IMR-90 (cell line): ENCODE measurements around the gene CALHM6. TPM values are rescaled to one million over a fixed set of nuclear protein-coding genes. Genes with fewer than 3 reads are reported as not detected.
"Not testable (repeated sequence)": the region's sequence is repeated elsewhere in the genome, so short reads cannot be mapped to it uniquely, and the experiment has no call there.

Source experiments
- ATAC-seq: fragments of 200-7000 bp; cut with Tn5 transposase; 2 replicates; pipeline ENCODE4 v1.9.1; 2020; ENCODE audit warnings: low read depth, mild to moderate bottlenecking, moderate library complexity
- BruUV-seq: library from RNA; stranded (reverse); fragments of 400-500 nt; replicated peaks from 2 replicates; lab custom pipeline; 2021; lab: Mats Ljungman, UMichigan
- CTCF ChIA-PET: fragments of 300-600 bp; formaldehyde crosslinking; extraction: SDS; loops from one replicate; lab custom pipeline; 2021; ENCODE audit warnings: antibody characterized with exemption; lab: Yijun Ruan, JAX
- POLR2A ChIA-PET: fragments of 300-600 bp; sonication (Branson Sonifier 250); formaldehyde crosslinking; loops from one replicate; lab custom pipeline; 2022; ENCODE audit warnings: antibody characterized with exemption; ENCODE audit not compliant: unreplicated experiment; lab: Charles Lee
- DNase-seq: peaks from one replicate; pipeline ENCODE4 v3.0.0; 2013
- H2AFZ ChIP-seq: replicated peaks from 2 replicates; pipeline ENCODE3; 2013; ENCODE audit warnings: low read length, mild to moderate bottlenecking; ENCODE audit not compliant: poor library complexity
- H2AK5ac ChIP-seq: 2 replicates; pipeline ENCODE4 v1.6.1; 2013; ENCODE audit warnings: low read depth, low read length, inconsistent platforms
- H2AK9ac ChIP-seq: replicated peaks from 2 replicates; pipeline ENCODE3; 2013; ENCODE audit warnings: mild to moderate bottlenecking, low read depth, low read length, moderate library complexity; ENCODE audit not compliant: poor library complexity
- H2BK120ac ChIP-seq: 2 replicates; pipeline ENCODE4 v1.6.1; 2013; ENCODE audit warnings: low read depth, low read length, inconsistent platforms
- H2BK15ac ChIP-seq: 3 replicates; pipeline ENCODE4 v1.6.1; 2013; ENCODE audit warnings: low read depth, low read length, inconsistent platforms
- H2BK20ac ChIP-seq: 2 replicates; pipeline ENCODE4 v1.6.1; 2013; ENCODE audit warnings: low read depth, mild to moderate bottlenecking, inconsistent platforms, low read length, moderate library complexity
- H2BK5ac ChIP-seq: 2 replicates; pipeline ENCODE4 v1.6.1; 2013; ENCODE audit warnings: mild to moderate bottlenecking, low read depth, low read length, inconsistent platforms; ENCODE audit not compliant: poor library complexity, severe bottlenecking
- H3K14ac ChIP-seq: replicated peaks from 2 replicates; pipeline ENCODE4 v1.6.1; 2013; ENCODE audit warnings: low read depth, low read length, inconsistent platforms
- H3K18ac ChIP-seq: 2 replicates; pipeline ENCODE4 v1.6.1; 2013; ENCODE audit warnings: low read depth, low read length, control low read depth
- H3K23ac ChIP-seq: 2 replicates; pipeline ENCODE4 v1.6.1; 2013; ENCODE audit warnings: low read depth, low read length, inconsistent platforms
- H3K27ac ChIP-seq: 2 replicates; pipeline ENCODE4 v1.5.1; 2013; ENCODE audit warnings: mild to moderate bottlenecking, control low read depth, low read length; ENCODE audit not compliant: insufficient read depth
- H3K27me3 ChIP-seq: 2 replicates; pipeline ENCODE4 v1.6.1; 2013; ENCODE audit warnings: low read length; ENCODE audit not compliant: control insufficient read depth, insufficient read depth
- H3K36me3 ChIP-seq: 2 replicates; pipeline ENCODE4 v1.6.1; 2013; ENCODE audit warnings: low read length, mixed read lengths; ENCODE audit not compliant: control insufficient read depth, insufficient read depth
- H3K4ac ChIP-seq: 2 replicates; pipeline ENCODE4 v1.6.1; 2013; ENCODE audit warnings: low read depth, low read length, inconsistent platforms
- H3K4me1 ChIP-seq: 2 replicates; pipeline ENCODE4 v1.6.1; 2013; ENCODE audit warnings: low read length, mixed read lengths; ENCODE audit not compliant: control insufficient read depth, insufficient read depth
- H3K4me2 ChIP-seq: 2 replicates; pipeline ENCODE4 v1.6.1; 2013; ENCODE audit warnings: low read depth, mild to moderate bottlenecking, control low read depth, low read length, moderate library complexity
- H3K4me3 ChIP-seq: 2 replicates; pipeline ENCODE4 v1.5.1; 2013; ENCODE audit warnings: low read depth, mild to moderate bottlenecking, control low read depth, low read length, moderate library complexity; ENCODE audit not compliant: insufficient read depth
- H3K56ac ChIP-seq: 2 replicates; pipeline ENCODE4 v1.6.1; 2013; ENCODE audit warnings: low read length, inconsistent platforms; ENCODE audit not compliant: insufficient read depth; ENCODE audit errors: extremely low read depth
- H3K79me1 ChIP-seq, 2 experiments: 2 replicates each; pipeline ENCODE4 v1.6.1; 2013; ENCODE audit warnings: low read length in 2 of 2, inconsistent platforms in 1 of 2, low read depth in 1 of 2
- H3K9ac ChIP-seq: 2 replicates; pipeline ENCODE4 v1.6.1; 2013; ENCODE audit warnings: low read depth, low read length, control low read depth
- H3K9me1 ChIP-seq: 2 replicates; pipeline ENCODE4 v1.6.1; 2013; ENCODE audit warnings: low read length, inconsistent platforms; ENCODE audit not compliant: insufficient read depth
- H3K9me3 ChIP-seq: 2 replicates; pipeline ENCODE4 v1.6.1; 2013; ENCODE audit warnings: low read length; ENCODE audit not compliant: control insufficient read depth, insufficient read depth
- H4K20me1 ChIP-seq: 2 replicates; pipeline ENCODE4 v1.6.1; 2013; ENCODE audit warnings: low read length, inconsistent platforms; ENCODE audit not compliant: insufficient read depth
- H4K5ac ChIP-seq: 2 replicates; pipeline ENCODE4 v1.6.1; 2013; ENCODE audit warnings: mild to moderate bottlenecking, low read depth, low read length, control low read depth
- H4K8ac ChIP-seq, 2 experiments: 2 replicates each; pipeline ENCODE4 v1.6.1; 2013; ENCODE audit warnings: low read depth in 2 of 2, low read length in 2 of 2, control low read depth in 1 of 2, inconsistent platforms in 1 of 2
- H4K91ac ChIP-seq: 2 replicates; pipeline ENCODE4 v1.6.1; 2013; ENCODE audit warnings: low read depth, low read length, inconsistent platforms; ENCODE audit not compliant: insufficient read depth
- RCOR1 ChIP-seq: IDR thresholded peaks from 2 replicates; pipeline ENCODE4 v1.6.1; 2012; ENCODE audit warnings: mild to moderate bottlenecking, low read length, improper control_type of control experiment; ENCODE audit not compliant: insufficient replicate concordance
- RFX5 ChIP-seq: IDR thresholded peaks from 2 replicates; pipeline ENCODE4 v1.8.0; 2012; ENCODE audit warnings: low read depth, mild to moderate bottlenecking, low read length, moderate library complexity
- WGBS, 2 experiments: methylation state at CpG; one replicate each; pipeline versions ENCODE4 v1.1.5 to v1.1.7; 2013; ENCODE audit warnings: missing lambda C conversion rate in 2 of 2; ENCODE audit not compliant: insufficient read length in 1 of 2; ENCODE audit errors: extremely low coverage in 2 of 2; 5-methylcytosine and 5-hydroxymethylcytosine counted together
- dilution Hi-C: fragments of 300-500 bp; cut with HindIII; formaldehyde crosslinking; loops from one replicate; pipeline ENCODE4 v1.14.3; 2018; ENCODE audit warnings: low sequenced_read_pairs; ENCODE audit not compliant: unreplicated experiment
- in situ Hi-C: fragments of 300-500 bp; cut with MboI; formaldehyde crosslinking; loops from 3 replicates; pipeline ENCODE4 v1.14.3; 2019; ENCODE audit warnings: low sequenced_read_pairs, inconsistent platforms, mixed read lengths
- intact Hi-C: fragments of 100-400 bp; cut with micrococcal nuclease; formaldehyde crosslinking; loops from 2 replicates; pipeline ENCODE4 v1.10.0; 2022
- polyA plus RNA-seq, 3 experiments: library from polyadenylated mRNA; depleted of rRNA; stranded (reverse); fragments of >200 nt; gene quantifications; 2 replicates each; pipeline ENCODE4 v1.2.3, GENCODE V29; 2012; ENCODE audit warnings: low replicate concordance in 1 of 3
- total RNA-seq: library from RNA; depleted of rRNA; stranded (reverse); fragments of >200 nt; gene quantifications from 2 replicates; pipeline ENCODE4 v1.2.3, GENCODE V29; 2012
- TF ChIP-seq, protein P1 (sequence below): fragments of 150-350 bp; IDR thresholded peaks from 2 replicates; pipeline ENCODE4 v1.6.1; 2016; ENCODE audit warnings: low read depth, mild to moderate bottlenecking, low read length, moderate library complexity, borderline replicate concordance

The CALHM6 gene
- total and polyA plus RNA-seq, 2 of the 4 experiments (the other 2 are of a cell fraction), result 0.72 to 1.5 TPM

DNA sequence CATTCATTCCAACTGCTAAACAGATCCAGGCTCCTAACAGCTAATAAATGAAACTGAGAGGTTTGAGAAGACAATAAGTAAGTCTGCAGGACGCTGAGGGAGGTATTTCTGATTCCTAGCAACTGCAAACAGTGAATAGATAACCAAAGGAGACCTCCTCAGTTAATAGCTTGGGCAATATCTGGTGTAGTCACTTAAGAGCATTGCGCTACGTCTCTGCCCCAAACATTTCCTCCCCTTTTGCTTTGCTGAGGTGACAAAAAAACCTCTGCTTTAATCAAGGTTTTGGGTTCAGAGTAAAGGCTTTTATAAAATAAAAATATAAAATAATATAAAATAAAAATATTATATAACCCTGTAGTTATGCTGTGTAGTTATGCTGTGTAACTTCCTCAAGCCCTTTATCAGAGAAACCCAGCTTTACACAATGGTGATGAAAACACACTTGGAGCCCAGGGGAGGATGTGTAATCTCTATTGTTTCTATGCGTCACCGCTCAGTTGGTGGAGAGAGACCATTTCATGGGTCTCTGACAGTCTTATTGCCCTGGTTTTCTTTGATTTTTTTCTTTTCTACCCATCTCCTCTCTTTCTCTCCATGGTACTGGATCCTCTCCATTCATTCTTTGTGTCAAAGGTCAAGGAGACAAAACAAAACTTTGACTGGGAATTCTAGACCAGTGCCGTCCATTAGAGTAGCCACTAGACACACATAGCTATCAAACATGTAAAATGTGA, 31.3 kb downstream of the CALHM6 start:
- H3K23ac ChIP-seq, result no peak overlapping the region
- H2BK5ac ChIP-seq, result no peak overlapping the region
- DNase-seq (no peak), ATAC-seq (no peak)
- H3K56ac ChIP-seq, result no peak overlapping the region
- ChIA-PET CTCF (no interaction called here), POLR2A (no interaction called here)
- in situ Hi-C loops (no loop called here), intact Hi-C loops (no loop called here), dilution Hi-C loops (no loop called here)
- no peaks in the 10 kb centered on the region; the same call in 1 of the 2 replicates for H3K27me3 ChIP-seq
- H4K8ac ChIP-seq, result no peak overlapping the region
- H3K9me1 ChIP-seq, result no peaks in the 10 kb centered on the region
- no peak overlapping the region for H3K18ac ChIP-seq
- H4K5ac ChIP-seq, result no peak overlapping the region
- no TSS peak for BruUV-seq
- H3K4me1 ChIP-seq, result no peaks in the 10 kb centered on the region; the same call in 1 of the 2 replicates
- H3K4ac ChIP-seq, result no peak overlapping the region
- no peak overlapping the region for H2AFZ ChIP-seq
- no peak overlapping the region for H2AK9ac ChIP-seq
- H2AK5ac ChIP-seq, result no peak overlapping the region
- H2BK20ac ChIP-seq, result no peak overlapping the region
- WGBS, 2 experiments, result no CpG with 5 or more reads among the region's 6 CpGs
- H3K4me3 ChIP-seq, result no peak overlapping the region
- H3K27ac ChIP-seq, result no peak overlapping the region
- H3K4me2 ChIP-seq, result no peak overlapping the region
- H2BK120ac ChIP-seq, result no peak overlapping the region
- no peak overlapping the region for H3K14ac ChIP-seq
- H4K91ac ChIP-seq, result no peak overlapping the region
- no peaks in the 10 kb centered on the region for H3K9me3 ChIP-seq
- no peaks in the 10 kb centered on the region for H3K79me1 ChIP-seq
- no peak overlapping the region for H3K9ac ChIP-seq
- TF ChIP-seq RFX5 (no peak), RCOR1 (no peak)
- TF ChIP-seq, protein P1, sequence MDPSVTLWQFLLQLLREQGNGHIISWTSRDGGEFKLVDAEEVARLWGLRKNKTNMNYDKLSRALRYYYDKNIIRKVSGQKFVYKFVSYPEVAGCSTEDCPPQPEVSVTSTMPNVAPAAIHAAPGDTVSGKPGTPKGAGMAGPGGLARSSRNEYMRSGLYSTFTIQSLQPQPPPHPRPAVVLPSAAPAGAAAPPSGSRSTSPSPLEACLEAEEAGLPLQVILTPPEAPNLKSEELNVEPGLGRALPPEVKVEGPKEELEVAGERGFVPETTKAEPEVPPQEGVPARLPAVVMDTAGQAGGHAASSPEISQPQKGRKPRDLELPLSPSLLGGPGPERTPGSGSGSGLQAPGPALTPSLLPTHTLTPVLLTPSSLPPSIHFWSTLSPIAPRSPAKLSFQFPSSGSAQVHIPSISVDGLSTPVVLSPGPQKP, result no peak
- H4K20me1 ChIP-seq, result no peaks in the 10 kb centered on the region
- H3K36me3 ChIP-seq, result no peaks in the 10 kb centered on the region
- H2BK15ac ChIP-seq, result no peak overlapping the region

DNA sequence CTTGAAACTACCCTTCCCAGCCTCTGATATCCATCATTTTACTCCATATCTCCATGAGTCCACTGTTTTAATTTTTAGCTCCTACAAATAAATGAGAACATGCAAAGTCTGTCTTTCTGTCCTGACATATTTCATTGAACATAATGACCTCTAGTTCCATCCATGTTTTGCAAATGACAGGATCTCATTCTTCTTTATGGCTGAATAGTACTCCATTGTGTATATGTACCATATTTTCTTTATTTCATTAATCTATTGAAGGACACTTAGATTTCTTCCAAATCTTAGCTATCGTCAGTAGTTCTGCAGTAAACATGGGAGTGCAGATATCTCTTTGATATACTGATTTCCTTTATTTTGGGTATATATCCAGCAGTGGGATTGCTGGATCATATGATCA, 34.0 kb downstream of the CALHM6 start:
- WGBS, 2 experiments, result no CpG with 5 or more reads among the region's 1 CpG
- H3K4me1 ChIP-seq, H2AK5ac ChIP-seq, H3K23ac ChIP-seq, H3K4me2 ChIP-seq, H3K18ac ChIP-seq, H2AFZ ChIP-seq, H3K56ac ChIP-seq, H2AK9ac ChIP-seq, H4K20me1 ChIP-seq, in situ Hi-C loops, H3K9me1 ChIP-seq, H3K4ac ChIP-seq, intact Hi-C loops, H3K14ac ChIP-seq, DNase-seq, H2BK20ac ChIP-seq, H2BK5ac ChIP-seq, H3K4me3 ChIP-seq, H4K8ac ChIP-seq, H4K5ac ChIP-seq, H2BK120ac ChIP-seq, H3K36me3 ChIP-seq, POLR2A ChIA-PET, H3K27me3 ChIP-seq, BruUV-seq, dilution Hi-C loops, H3K9me3 ChIP-seq, H3K27ac ChIP-seq, H3K9ac ChIP-seq, H3K79me1 ChIP-seq, H4K91ac ChIP-seq, H2BK15ac ChIP-seq, ATAC-seq: not testable (repeated sequence)
- CTCF ChIA-PET, result interaction anchor here (0.6 kb wide), 1 partner anchor 81 kb away, joined by 6 read pairs; no protein-coding TSS in a partner anchor
